A549 (cell line): ENCODE data around the gene SAP25. TPM values are rescaled to one million over a fixed set of nuclear protein-coding genes. Genes with fewer than 3 reads are reported as not detected.

Experiments used
- ATAC-seq, 2 experiments: fragments of 200-7000 bp in 1 of 2; fragments of >200 bp in 1 of 2; cut with Nextera tagmentation in 1 of 2; cut with Tn5 transposase in 1 of 2; 3 replicates each; pipeline versions ENCODE4 v1.8.0 to v1.9.1; 2018 to 2020; ENCODE audit warnings: mild to moderate bottlenecking in 1 of 2, moderate library complexity in 1 of 2
- CTCF ChIA-PET: fragments of 300-600 bp; sonication (Branson Sonifier 250); formaldehyde crosslinking; extraction: SDS; loops from one replicate; lab custom pipeline; 2021; ENCODE audit warnings: antibody characterized with exemption, inconsistent platforms; lab: Yijun Ruan, JAX
- POLR2A ChIA-PET: fragments of 350-600 bp; formaldehyde crosslinking; extraction: SDS; loops from one replicate; lab custom pipeline; 2021; ENCODE audit warnings: antibody characterized with exemption, inconsistent platforms; lab: Yijun Ruan, JAX
- DNase-seq, 2 experiments: peaks; one replicate each; pipeline versions ENCODE4 v3.0.0 to v3.0.0-alpha.2; 2011 to 2016; ENCODE audit warnings: low read depth in 1 of 2, low spot score in 1 of 2
- FAIRE-seq: peaks from 2 replicates; lab custom pipeline; 2011; peaks lifted over from hg19 to GRCh38; lab: Jason Lieb, UNC
- H3K27ac ChIP-seq, 2 experiments: fragments of >200 bp; sonication (Bioruptor Twin); formaldehyde crosslinking; 3 replicates each; pipeline ENCODE4 v1.5.1; 2016 to 2017
- H3K4me1 ChIP-seq: fragments of >200 bp; sonication (Bioruptor Twin); formaldehyde crosslinking; 3 replicates; pipeline ENCODE4 v1.6.1; 2016
- H3K4me2 ChIP-seq: fragments of >200 bp; sonication (Bioruptor Twin); formaldehyde crosslinking; 3 replicates; pipeline ENCODE4 v1.6.1; 2016
- H3K4me3 ChIP-seq: fragments of >200 bp; sonication (Bioruptor Twin); formaldehyde crosslinking; 3 replicates; pipeline ENCODE4 v1.5.1; 2016
- H3K9me3 ChIP-seq: fragments of >200 bp; sonication (Bioruptor Twin); formaldehyde crosslinking; 3 replicates; pipeline ENCODE4 v1.6.1; 2016
- CHD2 ChIP-seq: fragments of 150-350 bp; IDR thresholded peaks from 2 replicates; pipeline ENCODE4 v1.6.1; 2014; ENCODE audit warnings: low read length; ENCODE audit not compliant: partially characterized antibody
- CHD4 ChIP-seq: fragments of 200-600 bp; sonication (generic); IDR thresholded peaks from 2 replicates; pipeline ENCODE4 v1.6.1; 2016; ENCODE audit warnings: antibody characterized with exemption, mild to moderate bottlenecking, borderline replicate concordance
- EHF ChIP-seq: fragments of 250-450 bp; sonication (Bioruptor Pico); IDR thresholded peaks from 2 replicates; pipeline ENCODE4 v1.5.0; 2020; ENCODE audit warnings: mild to moderate bottlenecking
- EP300 ChIP-seq, 2 experiments: fragments of >200 bp; sonication (Bioruptor Twin); formaldehyde crosslinking; IDR thresholded peaks; 2 replicates in 1 of 2; 3 replicates in 1 of 2; pipeline ENCODE4 v1.6.1; 2016 to 2017
- FOSL2 ChIP-seq, 2 experiments: fragments of 450-650 bp in 1 of 2; fragments of >200 bp in 1 of 2; sonication (Bioruptor Twin) in 1 of 2; formaldehyde crosslinking; IDR thresholded peaks; 2 replicates each; pipeline versions ENCODE4 v1.5.0 to v1.6.1; 2016 to 2020; ENCODE audit warnings: mild to moderate bottlenecking in 1 of 2, moderate library complexity in 1 of 2
- HOXB13 ChIP-seq: fragments of 250-450 bp; sonication (Bioruptor Pico); IDR thresholded peaks from 2 replicates; pipeline ENCODE4 v1.5.0; 2020; ENCODE audit warnings: low read depth, mild to moderate bottlenecking, moderate library complexity
- MAFK ChIP-seq: fragments of 450-650 bp; IDR thresholded peaks from 2 replicates; pipeline ENCODE4 v1.6.1; 2014; ENCODE audit not compliant: partially characterized antibody
- MYC ChIP-seq: IDR thresholded peaks from 2 replicates; pipeline ENCODE4 v1.6.1; 2012; ENCODE audit warnings: mild to moderate bottlenecking, inconsistent platforms, low read length, improper control_type of control experiment, borderline replicate concordance
- NPAS2 ChIP-seq: fragments of 250-450 bp; sonication (Bioruptor Pico); IDR thresholded peaks from 2 replicates; pipeline ENCODE4 v1.8.0; 2022; ENCODE audit warnings: mild to moderate bottlenecking, moderate library complexity, borderline replicate concordance
- POLR2AphosphoS2 ChIP-seq: conservative IDR thresholded peaks from 2 replicates; pipeline ENCODE4 v1.6.1; 2012; ENCODE audit warnings: low read length, improper control_type of control experiment, inconsistent platforms
- RAD21 ChIP-seq, 2 experiments: fragments of >200 bp in 1 of 2; sonication (Bioruptor Twin) in 1 of 2; formaldehyde crosslinking in 1 of 2; IDR thresholded peaks in 1 of 2; conservative IDR thresholded peaks in 1 of 2; 2 replicates in 1 of 2; 3 replicates in 1 of 2; pipeline ENCODE4 v1.6.1; 2012 to 2018; ENCODE audit warnings: inconsistent platforms in 1 of 2
- RFX5 ChIP-seq: fragments of 450-650 bp; IDR thresholded peaks from 2 replicates; pipeline ENCODE4 v1.7.1; 2014; ENCODE audit warnings: antibody characterized with exemption, mild to moderate bottlenecking, moderate library complexity
- ZFP36 ChIP-seq: fragments of 450-650 bp; IDR thresholded peaks from 2 replicates; pipeline ENCODE4 v1.6.1; 2014; ENCODE audit warnings: borderline replicate concordance; ENCODE audit not compliant: partially characterized antibody
- ZNF302 ChIP-seq: fragments of 250-450 bp; sonication (Bioruptor Pico); IDR thresholded peaks from 2 replicates; pipeline ENCODE4 v1.9.0; 2021; ENCODE audit warnings: inconsistent platforms, mild to moderate bottlenecking, moderate library complexity
- ZSCAN20 ChIP-seq: fragments of 250-450 bp; sonication (Bioruptor Pico); IDR thresholded peaks from 2 replicates; pipeline ENCODE4 v1.8.0; 2022; ENCODE audit warnings: mild to moderate bottlenecking, moderate library complexity
- WGBS: methylation state at CpG from one replicate; pipeline ENCODE4 v1.1.6; 2017; ENCODE audit errors: missing lambda C conversion rate; 5-methylcytosine and 5-hydroxymethylcytosine counted together
- polyA plus RNA-seq, 4 experiments: library from polyadenylated mRNA; depleted of rRNA in 3 of 4; stranded (reverse); fragments of >200 nt; fragmentation: RNase III in 1 of 4; extraction: RNeasy Plus Mini Kit Qiagen cat#74134 plus additional on column Dnase treatment in 1 of 4; gene quantifications; 2 replicates in 3 of 4; 3 replicates in 1 of 4; pipeline ENCODE4 v1.2.3, GENCODE V29; 2011 to 2017
- TF ChIP-seq, protein P1 (sequence below): fragments of 200-600 bp; sonication (generic); IDR thresholded peaks from 2 replicates; pipeline ENCODE4 v1.6.1; 2016; ENCODE audit warnings: antibody characterized with exemption, mild to moderate bottlenecking, moderate library complexity
- TF ChIP-seq, protein P2 (sequence below): IDR thresholded peaks from 2 replicates; pipeline ENCODE4 v1.6.1; 2012
- TF ChIP-seq, protein P3 (sequence below): IDR thresholded peaks from 2 replicates; pipeline ENCODE4 v1.6.1; 2012; ENCODE audit warnings: low read depth, borderline replicate concordance
- TF ChIP-seq, protein P4 (sequence below): IDR thresholded peaks from 2 replicates; pipeline ENCODE4 v1.6.1; 2012

The SAP25 gene
- polyA plus RNA-seq, 2 of the 4 experiments (the other 2 are of a cell fraction) = 0.37 TPM; not detected in 1

DNA sequence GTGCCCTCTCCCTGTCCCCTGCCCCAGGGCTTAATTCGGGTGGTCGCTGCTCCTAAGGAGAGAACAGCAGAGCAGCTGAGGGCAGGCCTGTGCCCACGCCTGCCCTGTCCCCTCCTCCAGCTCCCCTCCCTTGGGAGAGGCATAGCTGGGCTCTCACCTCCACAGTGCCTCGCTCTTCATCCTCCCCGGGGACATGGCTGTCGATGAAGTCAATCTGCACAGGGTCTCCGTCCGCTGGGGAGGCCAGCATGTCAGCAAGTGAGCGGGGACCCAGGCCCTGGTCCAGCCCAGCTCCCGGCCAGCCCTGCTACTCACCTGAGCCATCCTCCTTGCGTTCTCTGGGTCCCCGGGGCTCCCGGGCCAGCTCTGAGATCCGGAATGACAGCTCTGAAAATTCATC, 3.8 kb upstream of the SAP25 start (continued):
- TF ChIP-seq, protein P1, sequence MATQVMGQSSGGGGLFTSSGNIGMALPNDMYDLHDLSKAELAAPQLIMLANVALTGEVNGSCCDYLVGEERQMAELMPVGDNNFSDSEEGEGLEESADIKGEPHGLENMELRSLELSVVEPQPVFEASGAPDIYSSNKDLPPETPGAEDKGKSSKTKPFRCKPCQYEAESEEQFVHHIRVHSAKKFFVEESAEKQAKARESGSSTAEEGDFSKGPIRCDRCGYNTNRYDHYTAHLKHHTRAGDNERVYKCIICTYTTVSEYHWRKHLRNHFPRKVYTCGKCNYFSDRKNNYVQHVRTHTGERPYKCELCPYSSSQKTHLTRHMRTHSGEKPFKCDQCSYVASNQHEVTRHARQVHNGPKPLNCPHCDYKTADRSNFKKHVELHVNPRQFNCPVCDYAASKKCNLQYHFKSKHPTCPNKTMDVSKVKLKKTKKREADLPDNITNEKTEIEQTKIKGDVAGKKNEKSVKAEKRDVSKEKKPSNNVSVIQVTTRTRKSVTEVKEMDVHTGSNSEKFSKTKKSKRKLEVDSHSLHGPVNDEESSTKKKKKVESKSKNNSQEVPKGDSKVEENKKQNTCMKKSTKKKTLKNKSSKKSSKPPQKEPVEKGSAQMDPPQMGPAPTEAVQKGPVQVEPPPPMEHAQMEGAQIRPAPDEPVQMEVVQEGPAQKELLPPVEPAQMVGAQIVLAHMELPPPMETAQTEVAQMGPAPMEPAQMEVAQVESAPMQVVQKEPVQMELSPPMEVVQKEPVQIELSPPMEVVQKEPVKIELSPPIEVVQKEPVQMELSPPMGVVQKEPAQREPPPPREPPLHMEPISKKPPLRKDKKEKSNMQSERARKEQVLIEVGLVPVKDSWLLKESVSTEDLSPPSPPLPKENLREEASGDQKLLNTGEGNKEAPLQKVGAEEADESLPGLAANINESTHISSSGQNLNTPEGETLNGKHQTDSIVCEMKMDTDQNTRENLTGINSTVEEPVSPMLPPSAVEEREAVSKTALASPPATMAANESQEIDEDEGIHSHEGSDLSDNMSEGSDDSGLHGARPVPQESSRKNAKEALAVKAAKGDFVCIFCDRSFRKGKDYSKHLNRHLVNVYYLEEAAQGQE = no peak
- no peak for TF ChIP-seq EHF (CRISPR knock-in tag)
- TF ChIP-seq, protein P2, sequence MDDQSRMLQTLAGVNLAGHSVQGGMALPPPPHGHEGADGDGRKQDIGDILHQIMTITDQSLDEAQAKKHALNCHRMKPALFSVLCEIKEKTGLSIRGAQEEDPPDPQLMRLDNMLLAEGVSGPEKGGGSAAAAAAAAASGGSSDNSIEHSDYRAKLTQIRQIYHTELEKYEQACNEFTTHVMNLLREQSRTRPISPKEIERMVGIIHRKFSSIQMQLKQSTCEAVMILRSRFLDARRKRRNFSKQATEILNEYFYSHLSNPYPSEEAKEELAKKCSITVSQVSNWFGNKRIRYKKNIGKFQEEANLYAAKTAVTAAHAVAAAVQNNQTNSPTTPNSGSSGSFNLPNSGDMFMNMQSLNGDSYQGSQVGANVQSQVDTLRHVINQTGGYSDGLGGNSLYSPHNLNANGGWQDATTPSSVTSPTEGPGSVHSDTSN = no peak
- no peak for TF ChIP-seq HOXB13 (CRISPR knock-in tag)
- TF ChIP-seq ZSCAN20 (CRISPR knock-in tag) = no peak

DNA sequence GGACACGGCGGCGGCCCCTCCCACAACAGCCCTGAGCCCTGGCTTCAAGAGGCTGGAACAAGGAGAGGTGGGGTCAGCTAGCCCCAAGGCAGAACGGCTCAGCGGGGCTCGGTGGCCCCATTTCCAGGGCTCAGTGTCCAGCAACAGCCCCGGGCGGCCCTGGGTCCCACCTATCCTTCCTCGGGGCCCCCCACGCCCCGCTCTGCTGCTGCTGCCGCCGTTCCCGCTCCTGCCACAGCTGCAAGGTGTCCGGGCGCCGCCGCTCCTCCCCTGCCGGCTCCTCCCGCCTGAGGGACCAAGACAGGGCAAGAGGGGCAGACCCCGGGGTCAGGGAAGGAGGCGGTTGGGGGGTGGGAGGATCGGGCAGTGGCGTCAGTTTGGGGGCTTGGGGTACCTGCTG, 3.4 kb upstream of the SAP25 start:
- FAIRE-seq = no peak
- Histone ChIP-seq H3K27ac (no peak overlapping the region), H3K9me3 (no peaks in the 10 kb centered on the region), H3K4me3 (no peak overlapping the region), H3K4me2 (no peak overlapping the region), H3K4me1 (no peaks in the 10 kb centered on the region)
- TF ChIP-seq CHD2 (no peak), MYC (no peak), POLR2AphosphoS2 (no peak), RFX5 (no peak), RAD21 (conservative IDR thresholded peaks at IDR 0.05 in 1 of 2, IDR thresholded peaks at IDR 0.05 in 1 of 2) (no peak), FOSL2 (IDR thresholded peaks at IDR 0.05) (no peak), FOSL2 (CRISPR knock-in tag; IDR thresholded peaks at IDR 0.05) (no peak), NPAS2 (CRISPR knock-in tag) (no peak), MAFK (no peak), ZFP36 (no peak), EP300 (IDR thresholded peaks at IDR 0.05) (no peak), CHD4 (no peak), ZNF302 (no peak)
- TF ChIP-seq, protein P3, sequence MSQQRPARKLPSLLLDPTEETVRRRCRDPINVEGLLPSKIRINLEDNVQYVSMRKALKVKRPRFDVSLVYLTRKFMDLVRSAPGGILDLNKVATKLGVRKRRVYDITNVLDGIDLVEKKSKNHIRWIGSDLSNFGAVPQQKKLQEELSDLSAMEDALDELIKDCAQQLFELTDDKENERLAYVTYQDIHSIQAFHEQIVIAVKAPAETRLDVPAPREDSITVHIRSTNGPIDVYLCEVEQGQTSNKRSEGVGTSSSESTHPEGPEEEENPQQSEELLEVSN = no peak
- TF ChIP-seq, protein P4, sequence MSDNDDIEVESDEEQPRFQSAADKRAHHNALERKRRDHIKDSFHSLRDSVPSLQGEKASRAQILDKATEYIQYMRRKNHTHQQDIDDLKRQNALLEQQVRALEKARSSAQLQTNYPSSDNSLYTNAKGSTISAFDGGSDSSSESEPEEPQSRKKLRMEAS = no peak
- 93% methylated on average over 13 of the region's 24 CpGs for WGBS
- CTCF ChIA-PET = interaction anchor here (1.1 to 4.2 kb wide), 6 partner anchors 12 to 108 kb away, joined by 3 to 32 read pairs (median 4); no protein-coding TSS in a partner anchor
- POLR2A ChIA-PET = interaction anchor here (2.8 kb wide), 1 partner anchor 9 kb away, joined by 21 read pairs; the partner anchor contains the start of genes FBXO24 and LRCH4
- no peak for DNase-seq
- ATAC-seq = no peak
